H1 (cell line): ENCODE measurements around the gene SERP1. TPM values are rescaled to one million over a fixed set of nuclear protein-coding genes. Genes with fewer than 3 reads are reported as not detected.

Experiments
- CTCF ChIA-PET: fragments of 300-600 bp; sonication (Branson Sonifier 250); formaldehyde crosslinking; loops from one replicate; lab custom pipeline; 2021; ENCODE audit not compliant: partially characterized antibody; lab: Charles Lee
- POLR2A ChIA-PET: fragments of 300-600 bp; sonication (Branson Sonifier 250); formaldehyde crosslinking; loops from one replicate; lab custom pipeline; 2021; ENCODE audit warnings: inconsistent platforms; ENCODE audit not compliant: partially characterized antibody; lab: Charles Lee
- DNase-seq, 2 experiments: peaks; one replicate each; pipeline versions ENCODE4 v3.0.0 to v3.0.0-alpha.2; 2010 to 2022; ENCODE audit warnings: low spot score in 2 of 2, low read depth in 1 of 2, mixed read lengths in 1 of 2
- FAIRE-seq: peaks from 2 replicates; lab custom pipeline; 2011; peaks lifted over from hg19 to GRCh38; lab: Jason Lieb, UNC
- H2AFZ ChIP-seq: 2 replicates; pipeline ENCODE4 v1.8.1; 2012; ENCODE audit warnings: low read length, inconsistent platforms
- H2AK5ac ChIP-seq: 2 replicates; pipeline ENCODE4 v1.6.1; 2013; ENCODE audit warnings: low read depth, low read length
- H2BK120ac ChIP-seq: replicated peaks from 2 replicates; pipeline ENCODE3; 2013; ENCODE audit warnings: low read depth, low read length, inconsistent platforms
- H2BK12ac ChIP-seq: 2 replicates; pipeline ENCODE4 v1.6.1; 2013; ENCODE audit warnings: low read depth, low read length
- H2BK15ac ChIP-seq: 2 replicates; pipeline ENCODE4 v1.6.1; 2013; ENCODE audit warnings: low read length
- H2BK20ac ChIP-seq: 2 replicates; pipeline ENCODE4 v1.6.1; 2013; ENCODE audit warnings: low read length
- H2BK5ac ChIP-seq: 2 replicates; pipeline ENCODE4 v1.6.1; 2013; ENCODE audit warnings: low read depth, low read length
- H3K14ac ChIP-seq: 2 replicates; pipeline ENCODE4 v1.6.1; 2013; ENCODE audit warnings: inconsistent platforms; ENCODE audit not compliant: insufficient read length
- H3K18ac ChIP-seq: 2 replicates; pipeline ENCODE4 v1.6.1; 2013; ENCODE audit warnings: low read length; ENCODE audit errors: extremely low read depth
- H3K23ac ChIP-seq: 2 replicates; pipeline ENCODE4 v1.6.1; 2013; ENCODE audit warnings: inconsistent platforms; ENCODE audit not compliant: insufficient read length
- H3K23me2 ChIP-seq: 2 replicates; pipeline ENCODE4 v1.6.1; 2013; ENCODE audit warnings: low read depth, low read length
- H3K27ac ChIP-seq: 2 replicates; pipeline ENCODE4 v1.6.1; 2011; ENCODE audit warnings: low read depth, low read length, inconsistent platforms
- H3K27me3 ChIP-seq, 4 experiments: replicated peaks in 1 of 4; 1 replicate in 1 of 4; 2 replicates in 3 of 4; pipeline versions ENCODE4 v1.6.1 to v1.8.1; 2011 to 2013; ENCODE audit warnings: low read length in 3 of 4, mild to moderate bottlenecking in 3 of 4, inconsistent platforms in 2 of 4, mixed read lengths in 2 of 4, moderate library complexity in 1 of 4; ENCODE audit not compliant: control insufficient read depth in 3 of 4, insufficient read depth in 3 of 4; ENCODE audit errors: extremely low read depth in 1 of 4
- H3K36me3 ChIP-seq, 4 experiments: 2 replicates each; pipeline versions ENCODE4 v1.6.1 to v1.8.1; 2011 to 2013; ENCODE audit warnings: mild to moderate bottlenecking in 4 of 4, low read length in 3 of 4, moderate library complexity in 2 of 4, control low read depth in 1 of 4, inconsistent platforms in 1 of 4; ENCODE audit not compliant: insufficient read depth in 4 of 4, control insufficient read depth in 2 of 4
- H3K4ac ChIP-seq: replicated peaks from 2 replicates; pipeline ENCODE3; 2013; ENCODE audit warnings: low read length, low read depth, mixed read lengths, inconsistent platforms; ENCODE audit not compliant: insufficient read length
- H3K4me1 ChIP-seq, 4 experiments: replicated peaks in 1 of 4; 1 replicate in 1 of 4; 2 replicates in 3 of 4; pipeline versions ENCODE4 v1.6.1 to v1.8.1; 2011 to 2013; ENCODE audit warnings: low read length in 3 of 4, inconsistent platforms in 2 of 4, mixed read lengths in 1 of 4; ENCODE audit not compliant: insufficient read depth in 4 of 4, control insufficient read depth in 3 of 4
- H3K4me2 ChIP-seq, 2 experiments: 2 replicates each; pipeline versions ENCODE4 v1.6.1 to v1.8.1; 2011 to 2013; ENCODE audit warnings: low read depth in 2 of 2, low read length in 2 of 2, control low read depth in 1 of 2, inconsistent platforms in 1 of 2, mild to moderate bottlenecking in 1 of 2; ENCODE audit not compliant: insufficient read depth in 1 of 2
- H3K4me3 ChIP-seq, 4 experiments: fragments of 200-600, 300-600 bp in 1 of 4; sonication (generic), shearing (Covaris generic), sonication (Bioruptor Twin) in 1 of 4; 2 replicates each; pipeline versions ENCODE4 v1.5.1 to v1.8.1; 2011 to 2016; ENCODE audit warnings: low read length in 4 of 4, low read depth in 3 of 4, control low read depth in 2 of 4, inconsistent platforms in 2 of 4, mild to moderate bottlenecking in 2 of 4, mixed read lengths in 1 of 4, moderate library complexity in 1 of 4; ENCODE audit not compliant: insufficient read depth in 2 of 4; ENCODE audit errors: extremely low read depth in 1 of 4
- H3K56ac ChIP-seq: replicated peaks from 2 replicates; pipeline ENCODE3; 2013; ENCODE audit warnings: low read depth, mild to moderate bottlenecking, mixed read lengths, low read length, inconsistent platforms; ENCODE audit not compliant: insufficient read length
- H3K79me1 ChIP-seq: 2 replicates; pipeline ENCODE4 v1.6.1; 2013; ENCODE audit warnings: low read depth, low read length, control low read depth
- H3K79me2 ChIP-seq, 2 experiments: 2 replicates each; pipeline versions ENCODE4 v1.6.1 to v1.8.1; 2012 to 2013; ENCODE audit warnings: low read length in 2 of 2, mild to moderate bottlenecking in 2 of 2, inconsistent platforms in 1 of 2; ENCODE audit not compliant: insufficient read depth in 2 of 2, control insufficient read depth in 1 of 2
- H3K9ac ChIP-seq, 4 experiments: replicated peaks in 1 of 4; 1 replicate in 1 of 4; 2 replicates in 3 of 4; pipeline versions ENCODE4 v1.6.1 to v1.8.1; 2011 to 2013; ENCODE audit warnings: low read depth in 3 of 4, low read length in 3 of 4, control low read depth in 2 of 4, mild to moderate bottlenecking in 2 of 4, moderate library complexity in 2 of 4, inconsistent platforms in 1 of 4; ENCODE audit errors: extremely low read depth in 1 of 4
- H3K9me3 ChIP-seq, 2 experiments: 2 replicates each; pipeline versions ENCODE4 v1.6.1 to v1.8.1; 2012 to 2013; ENCODE audit warnings: mild to moderate bottlenecking in 2 of 2, moderate library complexity in 2 of 2, control low read depth in 1 of 2, inconsistent platforms in 1 of 2, low read depth in 1 of 2, low read length in 1 of 2, mixed read lengths in 1 of 2; ENCODE audit not compliant: insufficient read depth in 2 of 2
- H4K20me1 ChIP-seq, 2 experiments: replicated peaks in 1 of 2; 2 replicates each; pipeline versions ENCODE3 to v1.8.1; 2011 to 2013; ENCODE audit warnings: inconsistent platforms in 2 of 2, low read length in 2 of 2, mild to moderate bottlenecking in 1 of 2; ENCODE audit not compliant: insufficient read depth in 2 of 2, control insufficient read depth in 1 of 2
- H4K5ac ChIP-seq: 2 replicates; pipeline ENCODE4 v1.6.1; 2013; ENCODE audit warnings: low read length, low read depth, mixed read lengths, inconsistent platforms; ENCODE audit not compliant: insufficient read length
- H4K8ac ChIP-seq: 2 replicates; pipeline ENCODE4 v1.8.0; 2013; ENCODE audit warnings: mild to moderate bottlenecking, moderate library complexity, low read length, inconsistent platforms; ENCODE audit not compliant: insufficient read depth; ENCODE audit errors: extremely low read depth
- H4K91ac ChIP-seq: replicated peaks from 2 replicates; pipeline ENCODE3; 2013; ENCODE audit warnings: low read length, mixed read lengths, inconsistent platforms; ENCODE audit not compliant: insufficient read length
- E2F6 ChIP-seq: IDR thresholded peaks from 2 replicates; pipeline ENCODE4 v1.6.1; 2012; ENCODE audit warnings: inconsistent platforms
- GTF2F1 ChIP-seq: IDR thresholded peaks from 2 replicates; pipeline ENCODE4 v1.6.1; 2012; ENCODE audit warnings: low read depth, low read length, improper control_type of control experiment, borderline replicate concordance
- POLR2AphosphoS5 ChIP-seq: IDR thresholded peaks from 2 replicates; pipeline ENCODE4 v1.6.1; 2011; ENCODE audit warnings: low read depth, low read length
- RNF2 ChIP-seq: fragments of 200-900, 300-1000 bp; sonication (generic); IDR thresholded peaks from 2 replicates; pipeline ENCODE4 v1.7.1; 2016; ENCODE audit warnings: borderline replicate concordance, low read depth, mild to moderate bottlenecking, antibody characterized with exemption, low read length; ENCODE audit not compliant: poor library complexity, severe bottlenecking; ENCODE audit errors: missing control alignments
- YY1 ChIP-seq: IDR thresholded peaks from 2 replicates; pipeline ENCODE4 v1.6.1; 2011; ENCODE audit warnings: low read depth, mild to moderate bottlenecking, low read length
- WGBS, 2 experiments: shearing (Covaris generic) in 1 of 2; methylation state at CpG; one replicate each; pipeline versions ENCODE4 v1.1.6 to v1.1.7; 2013 to 2015; ENCODE audit warnings: low lambda C conversion rate in 2 of 2, mixed read lengths in 2 of 2, inconsistent platforms in 1 of 2, low coverage in 1 of 2, missing lambda C conversion rate in 1 of 2; ENCODE audit not compliant: insufficient replicate concordance in 2 of 2, insufficient coverage in 1 of 2, insufficient read length in 1 of 2; ENCODE audit errors: extremely low coverage in 1 of 2, missing lambda C conversion rate in 1 of 2; 5-methylcytosine and 5-hydroxymethylcytosine counted together
- long read RNA-seq, 2 experiments: library from RNA in 1 of 2; library from capped mRNA in 1 of 2; stranded (forward); transcript quantifications; one replicate each; pipeline ENCODE4 v2.0.0, GENCODE V29; 2021; ENCODE audit warnings: inconsistent platforms in 1 of 2
- polyA minus RNA-seq, 3 experiments: library from RNA; depleted of rRNA, polyadenylated mRNA; stranded (reverse); fragments of >200 nt; gene quantifications; 1 replicate in 2 of 3; 2 replicates in 1 of 3; pipeline ENCODE4 v1.2.3, GENCODE V29; 2011
- polyA plus RNA-seq, 7 experiments: library from polyadenylated mRNA; depleted of rRNA in 3 of 7; stranded (reverse) in 5 of 7; unstranded in 2 of 7; fragments of >200 nt in 5 of 7; fragments of 200-250 nt in 2 of 7; gene quantifications; 1 replicate in 5 of 7; 2 replicates in 1 of 7; 4 replicates in 1 of 7; pipeline versions ENCODE4 v1.2.1 to v1.2.3, GENCODE V29; 2011 to 2013; ENCODE audit warnings: missing spikeins in 2 of 7, mixed read lengths in 2 of 7
- total RNA-seq: library from RNA; stranded (reverse); fragmentation: NEBNext Ultra II Directional; extraction: Animal tissue kit (Norgen Biotek cat#: 25700); gene quantifications from 2 replicates; pipeline ENCODE4 v1.2.1, GENCODE V29; 2021

The SERP1 gene
- total RNA-seq, result 98.2 and 111 TPM in 2 replicates
- polyA plus RNA-seq (2011; rRNA removed), result 90.3 and 167 TPM in 2 replicates
- polyA plus RNA-seq (2011; cell fraction: cytosol; rRNA removed), result 115 TPM
- polyA plus RNA-seq (2011; cell fraction: nucleus; rRNA removed), result 91.6 TPM
- polyA plus RNA-seq (2012, experiment 1 of 2), result 60.7 to 77.7 TPM (median 70.0 TPM) in 4 replicates
- polyA plus RNA-seq (2012, experiment 2 of 2), result 30.7 TPM
- 72.6 TPM for polyA plus RNA-seq (2013, experiment 1 of 2)
- polyA plus RNA-seq (2013, experiment 2 of 2), result 79.6 TPM
- polyA minus RNA-seq (2011; rRNA and poly(A)+ RNA removed), result 29.8 and 37.0 TPM in 2 replicates
- 113 TPM for polyA minus RNA-seq (2011; cell fraction: cytosol; rRNA and poly(A)+ RNA removed)
- polyA minus RNA-seq (2011; cell fraction: nucleus; rRNA and poly(A)+ RNA removed), result 96.7 TPM
- long read RNA-seq, experiment 1, transcript SERP1-201 (3 exons, 3,171 nt), result major isoform, 181 of 254 reads
- long read RNA-seq, experiment 1, partial matches to known transcripts, result 9 of 254 reads
- long read RNA-seq, experiment 1, other reads (novel, unspliced or antisense), result 64 of 254 reads
- long read RNA-seq, experiment 2, partial matches to known transcripts, result 1 of 9 reads
- long read RNA-seq, experiment 2, other reads (novel, unspliced or antisense), result 4 of 9 reads

GRCh38 chr3:150546226-150547044 is at the start of gene SERP1, which contains the start of gene EIF2A:
SERP1 (minus strand) TSS chr3:150546496; CDS start chr3:150546135, 361 bp downstream.
EIF2A (plus strand) TSS chr3:150546787; CDS start chr3:150546803, 16 bp downstream.
- peaks cover 0 to 85% of the 10 kb centered on the region in 2 experiments; a peak in 3 of 4 replicates for H3K79me2 ChIP-seq
- H4K20me1 ChIP-seq, result peaks cover 3 to 4% of the 10 kb centered on the region in 2 experiments
- CTCF ChIA-PET, result no interaction called here
- H3K27me3 ChIP-seq, result no peaks in the 10 kb centered on the region
- H2BK20ac ChIP-seq, result 0 out of 2 replicates have a peak within 1 kb of the TSS, but pooled peaks have one; percentile 1
- peak; percentile 96 to 99 for DNase-seq
- H3K56ac ChIP-seq, result peak within 1 kb of the TSS; percentile 87
- POLR2A ChIA-PET, result interaction anchor here (0.6 to 4.4 kb wide), 24 partner anchors 8 to 336 kb away, joined by 3 to 27 read pairs (median 3); partner anchors contain the start of genes SELENOT and TSC22D2
- H3K4me3 ChIP-seq, result peak within 1 kb of the TSS; percentile 77 to 98 (median 88)
- peak; percentile 68 for FAIRE-seq
- 0% methylated on average over 35 of the region's 86 CpGs; no CpG with 5 or more reads in 1 of the 2 experiments for WGBS, 2 experiments
- peaks cover 4 to 32% (median 12%) of the 10 kb centered on the region in 4 experiments; a peak in 6 of 8 replicates for H3K36me3 ChIP-seq
- H3K14ac ChIP-seq, result no peak within 1 kb of the TSS
- H3K27ac ChIP-seq, result peak within 1 kb of the TSS; percentile 93
- H2BK120ac ChIP-seq, result no peak within 1 kb of the TSS
- peak within 1 kb of the TSS; percentile 31 for H2AFZ ChIP-seq
- peak within 1 kb of the TSS; percentile 12; the same call in 1 of the 2 replicates for H2BK12ac ChIP-seq
- H3K18ac ChIP-seq, result peak within 1 kb of the TSS; percentile 81
- no peak within 1 kb of the TSS for H3K23ac ChIP-seq
- peak within 1 kb of the TSS; percentile 97 for H4K8ac ChIP-seq
- H3K9me3 ChIP-seq, result no peaks in the 10 kb centered on the region
- peak within 1 kb of the TSS; percentile 60 to 86 for H3K4me2 ChIP-seq
- H2BK15ac ChIP-seq, result 0 out of 2 replicates have a peak within 1 kb of the TSS, but pooled peaks have one; percentile 51
- no peaks in the 10 kb centered on the region; a peak in 2 of 7 replicates for H3K4me1 ChIP-seq
- H2BK5ac ChIP-seq, result peak within 1 kb of the TSS; percentile 88
- peak within 1 kb of the TSS; percentile 10 for H3K4ac ChIP-seq
- H4K91ac ChIP-seq, result peak within 1 kb of the TSS; percentile 90
- H3K9ac ChIP-seq, result peak within 1 kb of the TSS; percentile 86 to 98 (median 96)
- H3K23me2 ChIP-seq, result no peaks in the 10 kb centered on the region; the same call in 1 of the 2 replicates
- H4K5ac ChIP-seq, result peak within 1 kb of the TSS; percentile 79
- H3K79me1 ChIP-seq, result no peaks in the 10 kb centered on the region; the same call in 1 of the 2 replicates
- no peak within 1 kb of the TSS for H2AK5ac ChIP-seq
- TF ChIP-seq POLR2AphosphoS5, result peak; percentile 99
- TF ChIP-seq E2F6, result no peak
- TF ChIP-seq GTF2F1, result no peak
- TF ChIP-seq RNF2, result no peak
- peak; percentile 94 for TF ChIP-seq YY1
